Measurements from ENCODE around the gene CASZ1. TPM values are rescaled to one million over a fixed set of nuclear protein-coding genes. Genes with fewer than 3 reads are reported as not detected.

The CASZ1 gene
- total and polyA plus RNA-seq, 2 experiments from 2014 or later: 6.2 to 6.7 TPM

GRCh38 chr1:10596780-10597179 lies 199.7 kb downstream of the CASZ1 start:
- no peaks in the 10 kb centered on the region for H3K9me2 ChIP-seq (ENCODE audit: insufficient read depth)
- Mint-ChIP-seq H3K4me1 (peaks cover 63% of the 10 kb centered on the region), H3K27ac (no peak overlapping the region), H3K9me3 (no peaks in the 10 kb centered on the region), H3K36me3 (ENCODE audit: low read depth) (no peaks in the 10 kb centered on the region), H3K4me3 (no peak overlapping the region), H3K27me3 (ENCODE audit: insufficient read depth, low read depth, poor library complexity) (peaks cover 19% of the 10 kb centered on the region)
- DNase-seq (ENCODE audit: low spot score) (no peak), ATAC-seq (no peak)
- H3K4me2 ChIP-seq: no peak overlapping the region
- H3K79me2 ChIP-seq (replicated peaks; ENCODE audit: insufficient read depth): no peaks in the 10 kb centered on the region
- no peak overlapping the region for H3K27ac ChIP-seq (ENCODE audit: low read depth)
- H4K20me1 ChIP-seq (replicated peaks; ENCODE audit: insufficient read depth): peaks cover 3% of the 10 kb centered on the region; the same call in 1 of the 2 replicates
- TF ChIP-seq STAT1 (IDR thresholded peaks at IDR 0.05; ENCODE audit: unreplicated experiment): no peak
- TF ChIP-seq POLR2AphosphoS5 (IDR thresholded peaks at IDR 0.05; ENCODE audit: low read depth): no peak
- no peak for TF ChIP-seq CREB1 (CRISPR knock-in tag; IDR thresholded peaks at IDR 0.05; ENCODE audit: low read depth)
- TF ChIP-seq ZNF114 (CRISPR knock-in tag; IDR thresholded peaks at IDR 0.05): no peak
- TF ChIP-seq, protein P1, sequence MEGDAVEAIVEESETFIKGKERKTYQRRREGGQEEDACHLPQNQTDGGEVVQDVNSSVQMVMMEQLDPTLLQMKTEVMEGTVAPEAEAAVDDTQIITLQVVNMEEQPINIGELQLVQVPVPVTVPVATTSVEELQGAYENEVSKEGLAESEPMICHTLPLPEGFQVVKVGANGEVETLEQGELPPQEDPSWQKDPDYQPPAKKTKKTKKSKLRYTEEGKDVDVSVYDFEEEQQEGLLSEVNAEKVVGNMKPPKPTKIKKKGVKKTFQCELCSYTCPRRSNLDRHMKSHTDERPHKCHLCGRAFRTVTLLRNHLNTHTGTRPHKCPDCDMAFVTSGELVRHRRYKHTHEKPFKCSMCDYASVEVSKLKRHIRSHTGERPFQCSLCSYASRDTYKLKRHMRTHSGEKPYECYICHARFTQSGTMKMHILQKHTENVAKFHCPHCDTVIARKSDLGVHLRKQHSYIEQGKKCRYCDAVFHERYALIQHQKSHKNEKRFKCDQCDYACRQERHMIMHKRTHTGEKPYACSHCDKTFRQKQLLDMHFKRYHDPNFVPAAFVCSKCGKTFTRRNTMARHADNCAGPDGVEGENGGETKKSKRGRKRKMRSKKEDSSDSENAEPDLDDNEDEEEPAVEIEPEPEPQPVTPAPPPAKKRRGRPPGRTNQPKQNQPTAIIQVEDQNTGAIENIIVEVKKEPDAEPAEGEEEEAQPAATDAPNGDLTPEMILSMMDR (conservative IDR thresholded peaks at IDR 0.05; ENCODE audit: low read depth in 2 of 2): no peak
- no peak for TF ChIP-seq ZNF331 (CRISPR knock-in tag; IDR thresholded peaks at IDR 0.05; ENCODE audit: low read depth)
- TF ChIP-seq ETS1 (IDR thresholded peaks at IDR 0.05): no peak
- TF ChIP-seq EZH2phosphoT487 (IDR thresholded peaks at IDR 0.05; ENCODE audit: unreplicated experiment): no peak
- TF ChIP-seq, protein P2, sequence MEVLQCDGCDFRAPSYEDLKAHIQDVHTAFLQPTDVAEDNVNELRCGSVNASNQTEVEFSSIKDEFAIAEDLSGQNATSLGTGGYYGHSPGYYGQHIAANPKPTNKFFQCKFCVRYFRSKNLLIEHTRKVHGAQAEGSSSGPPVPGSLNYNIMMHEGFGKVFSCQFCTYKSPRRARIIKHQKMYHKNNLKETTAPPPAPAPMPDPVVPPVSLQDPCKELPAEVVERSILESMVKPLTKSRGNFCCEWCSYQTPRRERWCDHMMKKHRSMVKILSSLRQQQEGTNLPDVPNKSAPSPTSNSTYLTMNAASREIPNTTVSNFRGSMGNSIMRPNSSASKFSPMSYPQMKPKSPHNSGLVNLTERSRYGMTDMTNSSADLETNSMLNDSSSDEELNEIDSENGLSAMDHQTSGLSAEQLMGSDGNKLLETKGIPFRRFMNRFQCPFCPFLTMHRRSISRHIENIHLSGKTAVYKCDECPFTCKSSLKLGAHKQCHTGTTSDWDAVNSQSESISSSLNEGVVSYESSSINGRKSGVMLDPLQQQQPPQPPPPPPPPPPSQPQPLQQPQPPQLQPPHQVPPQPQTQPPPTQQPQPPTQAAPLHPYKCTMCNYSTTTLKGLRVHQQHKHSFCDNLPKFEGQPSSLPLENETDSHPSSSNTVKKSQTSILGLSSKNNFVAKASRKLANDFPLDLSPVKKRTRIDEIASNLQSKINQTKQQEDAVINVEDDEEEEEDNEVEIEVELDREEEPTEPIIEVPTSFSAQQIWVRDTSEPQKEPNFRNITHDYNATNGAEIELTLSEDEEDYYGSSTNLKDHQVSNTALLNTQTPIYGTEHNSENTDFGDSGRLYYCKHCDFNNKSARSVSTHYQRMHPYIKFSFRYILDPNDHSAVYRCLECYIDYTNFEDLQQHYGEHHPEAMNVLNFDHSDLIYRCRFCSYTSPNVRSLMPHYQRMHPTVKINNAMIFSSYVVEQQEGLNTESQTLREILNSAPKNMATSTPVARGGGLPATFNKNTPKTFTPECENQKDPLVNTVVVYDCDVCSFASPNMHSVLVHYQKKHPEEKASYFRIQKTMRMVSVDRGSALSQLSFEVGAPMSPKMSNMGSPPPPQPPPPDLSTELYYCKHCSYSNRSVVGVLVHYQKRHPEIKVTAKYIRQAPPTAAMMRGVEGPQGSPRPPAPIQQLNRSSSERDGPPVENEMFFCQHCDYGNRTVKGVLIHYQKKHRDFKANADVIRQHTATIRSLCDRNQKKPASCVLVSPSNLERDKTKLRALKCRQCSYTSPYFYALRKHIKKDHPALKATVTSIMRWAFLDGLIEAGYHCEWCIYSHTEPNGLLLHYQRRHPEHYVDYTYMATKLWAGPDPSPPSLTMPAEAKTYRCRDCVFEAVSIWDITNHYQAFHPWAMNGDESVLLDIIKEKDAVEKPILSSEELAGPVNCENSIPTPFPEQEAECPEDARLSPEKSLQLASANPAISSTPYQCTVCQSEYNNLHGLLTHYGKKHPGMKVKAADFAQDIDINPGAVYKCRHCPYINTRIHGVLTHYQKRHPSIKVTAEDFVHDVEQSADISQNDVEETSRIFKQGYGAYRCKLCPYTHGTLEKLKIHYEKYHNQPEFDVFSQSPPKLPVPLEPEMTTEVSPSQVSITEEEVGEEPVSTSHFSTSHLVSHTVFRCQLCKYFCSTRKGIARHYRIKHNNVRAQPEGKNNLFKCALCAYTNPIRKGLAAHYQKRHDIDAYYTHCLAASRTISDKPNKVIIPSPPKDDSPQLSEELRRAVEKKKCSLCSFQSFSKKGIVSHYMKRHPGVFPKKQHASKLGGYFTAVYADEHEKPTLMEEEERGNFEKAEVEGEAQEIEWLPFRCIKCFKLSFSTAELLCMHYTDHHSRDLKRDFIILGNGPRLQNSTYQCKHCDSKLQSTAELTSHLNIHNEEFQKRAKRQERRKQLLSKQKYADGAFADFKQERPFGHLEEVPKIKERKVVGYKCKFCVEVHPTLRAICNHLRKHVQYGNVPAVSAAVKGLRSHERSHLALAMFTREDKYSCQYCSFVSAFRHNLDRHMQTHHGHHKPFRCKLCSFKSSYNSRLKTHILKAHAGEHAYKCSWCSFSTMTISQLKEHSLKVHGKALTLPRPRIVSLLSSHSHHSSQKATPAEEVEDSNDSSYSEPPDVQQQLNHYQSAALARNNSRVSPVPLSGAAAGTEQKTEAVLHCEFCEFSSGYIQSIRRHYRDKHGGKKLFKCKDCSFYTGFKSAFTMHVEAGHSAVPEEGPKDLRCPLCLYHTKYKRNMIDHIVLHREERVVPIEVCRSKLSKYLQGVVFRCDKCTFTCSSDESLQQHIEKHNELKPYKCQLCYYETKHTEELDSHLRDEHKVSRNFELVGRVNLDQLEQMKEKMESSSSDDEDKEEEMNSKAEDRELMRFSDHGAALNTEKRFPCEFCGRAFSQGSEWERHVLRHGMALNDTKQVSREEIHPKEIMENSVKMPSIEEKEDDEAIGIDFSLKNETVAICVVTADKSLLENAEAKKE (CRISPR knock-in tag; IDR thresholded peaks at IDR 0.05): no peak
- TF ChIP-seq NANOG (IDR thresholded peaks at IDR 0.05; ENCODE audit: borderline replicate concordance): no peak
- TF ChIP-seq JUNB (IDR thresholded peaks at IDR 0.05; ENCODE audit: unreplicated experiment): no peak
- TF ChIP-seq EZH2 (IDR thresholded peaks at IDR 0.05; ENCODE audit: low read depth, unreplicated experiment): no peak
- no peak for TF ChIP-seq REST (IDR thresholded peaks at IDR 0.05; ENCODE audit: unreplicated experiment)
- peaks cover 41% of the 10 kb centered on the region for H3K4me1 ChIP-seq (ENCODE audit: insufficient read depth)
- H3K4me3 ChIP-seq: no peak overlapping the region
- no peak overlapping the region for H2AFZ ChIP-seq
- H3K27me3 ChIP-seq (ENCODE audit: insufficient read depth): no peaks in the 10 kb centered on the region
- H3F3A ChIP-seq (replicated peaks; ENCODE audit: low read depth): peaks cover 2% of the 10 kb centered on the region; the same call in 1 of the 2 replicates
- peaks cover 5% of the 10 kb centered on the region; the same call in 1 of the 2 replicates for H3K36me3 ChIP-seq (ENCODE audit: insufficient read depth)
